GM20431 (cell line): Measurements from ENCODE around the gene M1AP.

Source experiments
- in situ Hi-C: fragments of 300-500 bp; cut with MseI, MboI; formaldehyde crosslinking; loops from one replicate; pipeline ENCODE4 v1.15.0; 2020; ENCODE audit warnings: low sequenced_read_pairs; ENCODE audit not compliant: unreplicated experiment

M1AP gene

DNA sequence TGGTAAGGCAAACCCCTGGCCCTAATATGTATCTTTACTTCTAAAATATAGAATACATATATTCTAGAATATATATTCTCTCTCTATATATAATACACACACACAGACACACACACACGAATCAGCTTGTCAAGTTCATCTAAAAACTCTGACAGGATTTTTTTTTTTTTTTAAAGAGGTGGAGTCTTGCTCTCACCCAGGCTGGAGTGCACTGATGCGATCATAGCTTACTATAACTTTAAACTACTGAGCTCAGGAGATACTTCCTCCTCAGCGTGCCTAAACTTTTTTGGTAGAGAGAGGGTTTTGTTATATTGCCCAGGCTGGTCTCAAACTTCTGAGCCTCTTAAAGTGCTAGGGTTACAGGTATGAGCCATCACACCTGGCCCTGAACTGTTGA is 48.5 kb downstream of the M1AP start:
- in situ Hi-C loops, result loop anchor here (25.0 kb wide), 1 partner anchor 112 kb away; the partner anchor contains the start of genes CCDC142, LBX2 and TTC31

- in situ Hi-C loops, result loop anchor here (25.0 kb wide), 1 partner anchor 110 kb away; the partner anchor contains the start of genes CCDC142, LBX2 and TTC31
These were observed 50.7 kb downstream of the M1AP start for GRCh38 chr2:74597410-74597809.

GRCh38 chr2:74596584-74596983 is 51.5 kb downstream of the M1AP start:
- in situ Hi-C loops, result loop anchor here (25.0 kb wide), 1 partner anchor 109 kb away; the partner anchor contains the start of genes CCDC142, LBX2 and TTC31

DNA sequence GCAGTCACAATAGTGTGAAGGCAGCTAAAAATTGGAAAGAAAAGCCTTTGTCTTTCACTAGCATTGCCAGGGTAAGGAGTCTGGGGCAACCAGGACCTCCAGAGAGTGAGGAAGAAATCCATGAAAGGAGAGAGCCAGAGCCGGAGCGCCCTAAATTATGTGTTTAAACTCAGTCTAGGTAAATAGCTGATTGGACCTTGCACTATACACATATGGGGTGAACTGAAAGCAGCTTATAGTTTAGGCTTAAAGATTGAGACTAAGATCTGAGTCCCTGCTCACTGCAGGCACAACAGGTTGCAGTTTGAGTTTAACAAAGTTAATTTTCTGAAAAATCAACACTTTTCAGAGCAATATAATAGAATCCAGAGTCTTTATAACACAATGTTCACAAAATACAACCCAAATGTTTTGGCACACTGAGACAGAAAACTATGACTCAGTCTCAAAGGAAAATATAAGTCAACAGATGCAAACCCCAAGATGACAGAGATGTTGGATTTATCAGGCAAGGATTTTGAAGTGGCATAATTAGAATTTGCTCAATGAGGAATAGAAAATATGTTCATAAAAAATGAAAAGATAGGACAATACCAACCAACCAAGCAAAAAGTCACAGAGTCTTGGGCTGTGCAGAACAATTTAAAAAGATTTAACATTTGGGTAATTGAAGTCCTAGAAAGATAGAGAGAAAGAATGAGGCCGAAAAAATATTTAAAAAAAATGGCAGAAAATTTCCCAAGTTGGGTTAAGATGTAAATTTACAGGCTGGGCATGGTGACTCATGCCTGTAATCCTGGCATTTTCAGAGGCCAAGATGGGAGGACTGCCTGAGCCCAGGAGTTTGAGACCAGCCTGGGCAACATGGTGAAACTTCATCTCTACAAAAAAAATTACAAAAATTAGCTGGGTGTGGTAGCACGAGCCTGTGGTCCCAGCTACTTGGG is 54.0 kb downstream of the M1AP start:
- in situ Hi-C loops, result loop anchor here (25.0 kb wide), 1 partner anchor 107 kb away; the partner anchor contains the start of genes CCDC142, LBX2 and TTC31

DNA sequence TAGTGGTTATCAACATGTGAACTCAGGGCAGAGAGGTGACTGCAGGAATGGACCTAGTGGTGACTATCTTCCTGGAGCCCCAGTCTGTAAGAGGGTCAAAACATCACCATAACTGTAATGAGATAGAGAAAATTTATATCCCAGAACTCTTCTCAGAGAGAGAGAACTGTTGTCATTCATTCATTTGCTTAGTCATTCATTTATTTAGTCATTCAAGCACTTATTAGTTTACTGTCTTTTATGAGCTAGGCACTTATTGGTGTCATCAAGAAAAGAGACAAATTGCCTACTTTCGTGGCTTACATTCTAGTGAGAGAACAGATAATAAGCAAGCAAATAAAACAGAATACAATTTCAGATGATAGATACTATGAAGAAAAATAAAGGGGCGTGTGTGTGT is 59.5 kb downstream of the M1AP start:
- in situ Hi-C loops, result loop anchor here (25.0 kb wide), 1 partner anchor 101 kb away; the partner anchor contains the start of genes CCDC142, LBX2 and TTC31

DNA sequence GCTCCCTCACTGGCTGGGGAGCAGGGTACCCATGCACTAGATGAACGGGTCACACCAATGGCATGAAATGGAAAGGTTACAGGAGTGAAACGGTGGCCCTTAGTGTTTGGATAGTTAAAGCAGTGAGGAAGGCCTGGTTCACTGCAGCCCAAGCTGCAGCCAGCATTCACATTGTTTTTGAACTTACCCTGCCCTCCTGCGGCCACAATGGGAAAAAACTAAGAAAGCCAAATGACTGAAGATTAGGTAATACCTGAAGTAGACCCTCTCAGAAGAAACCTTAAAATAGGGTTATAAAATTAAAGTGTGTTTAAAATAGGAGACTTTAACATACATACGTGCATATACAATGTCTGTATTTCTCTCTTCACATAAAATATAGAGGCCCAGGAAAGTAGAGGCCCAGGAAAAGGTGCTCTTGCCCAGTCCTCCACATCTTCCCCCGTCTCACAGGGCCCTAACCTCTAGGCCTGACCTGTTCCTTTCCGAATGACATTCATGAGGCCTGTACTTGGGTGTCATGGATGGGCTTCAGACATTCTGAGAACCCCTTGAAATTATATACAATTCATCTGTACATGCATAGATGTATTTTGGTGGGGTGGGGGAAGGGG is 60.4 kb downstream of the M1AP start:
- in situ Hi-C loops, result loop anchor here (25.0 kb wide), 1 partner anchor 100 kb away; the partner anchor contains the start of genes CCDC142, LBX2 and TTC31

GRCh38 chr2:74585406-74586185 is 62.5 kb downstream of the M1AP start:
- in situ Hi-C loops, result loop anchor here (25.0 kb wide), 1 partner anchor 98 kb away; the partner anchor contains the start of genes CCDC142, LBX2 and TTC31

GRCh38 chr2:74584088-74584645 is 64.0 kb downstream of the M1AP start:
- in situ Hi-C loops, result loop anchor here (25.0 kb wide), 1 partner anchor 97 kb away; the partner anchor contains the start of genes CCDC142, LBX2 and TTC31

DNA sequence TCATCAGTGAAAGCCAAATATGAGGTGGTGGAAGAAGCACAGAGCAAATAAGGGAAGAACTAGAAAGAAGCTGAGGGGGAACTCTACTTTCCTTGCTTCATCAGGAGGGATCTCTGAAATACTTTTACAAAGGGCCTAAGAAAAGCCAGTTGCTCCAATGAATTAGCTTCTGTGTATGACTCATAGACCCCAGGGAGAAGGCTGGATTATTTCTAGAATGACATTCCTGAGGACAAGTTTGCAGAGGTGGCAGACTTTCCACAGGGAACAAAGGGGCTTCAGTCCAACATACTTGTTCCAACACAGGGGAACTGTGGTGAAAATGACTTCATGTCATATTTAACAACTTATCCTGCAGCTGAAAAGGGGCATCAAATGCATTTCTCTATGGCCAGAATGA is 64.6 kb downstream of the M1AP start:
- in situ Hi-C loops, result loop anchor here (25.0 kb wide), 1 partner anchor 96 kb away; the partner anchor contains the start of genes CCDC142, LBX2 and TTC31

GRCh38 chr2:74582184-74582583 is 65.9 kb downstream of the M1AP start:
- in situ Hi-C loops, result loop anchor here (25.0 kb wide), 1 partner anchor 95 kb away; the partner anchor contains the start of genes CCDC142, LBX2 and TTC31

GRCh38 chr2:74581463-74581862 is 66.7 kb downstream of the M1AP start:
- in situ Hi-C loops, result loop anchor here (25.0 kb wide), 1 partner anchor 94 kb away; the partner anchor contains the start of genes CCDC142, LBX2 and TTC31

DNA sequence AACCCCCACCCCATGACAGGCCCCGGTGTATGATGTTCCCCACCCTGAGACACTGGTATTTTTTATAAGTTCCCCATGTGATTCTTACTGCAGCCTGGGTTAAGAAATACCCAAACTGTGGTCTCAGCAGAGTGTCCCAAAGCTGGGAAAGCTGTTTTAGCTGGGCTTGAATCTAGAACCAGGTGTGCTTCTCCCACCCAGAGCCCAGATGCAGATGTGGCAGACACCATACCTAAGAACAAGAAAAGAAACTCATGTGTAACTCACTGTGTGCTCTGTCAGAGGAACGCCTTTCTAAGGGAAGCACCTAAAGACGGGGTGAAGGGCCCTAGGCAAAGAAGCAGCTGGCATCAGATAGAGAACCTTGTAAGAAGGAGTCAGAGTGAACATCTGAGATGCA is 69.7 kb downstream of the M1AP start:
- in situ Hi-C loops, result loop anchor here (10.0 to 25.0 kb wide), 2 partner anchors 91 to 256 kb away; partner anchors contain the start of genes CCDC142, HK2, LBX2 and TTC31

DNA sequence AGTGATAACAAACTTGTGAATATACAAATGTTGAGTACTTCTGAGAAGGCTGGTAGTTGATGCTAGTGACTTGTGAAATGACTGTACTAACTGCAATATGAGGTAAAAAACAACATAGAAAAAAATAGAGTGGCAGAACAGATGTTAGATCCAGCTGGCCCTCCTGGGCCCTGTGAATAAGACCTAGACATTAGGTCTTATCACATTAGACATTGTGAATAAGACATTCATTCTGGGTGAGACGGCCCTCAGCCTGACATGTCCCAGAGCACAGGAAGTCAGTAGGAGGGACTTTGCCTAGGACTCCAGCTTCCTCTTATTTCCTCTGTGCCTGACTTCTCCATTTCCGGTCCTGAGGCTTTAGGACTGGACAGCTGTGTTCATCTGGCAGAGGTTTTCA is 70.7 kb downstream of the M1AP start:
- in situ Hi-C loops, result loop anchor here (10.0 to 25.0 kb wide), 2 partner anchors 90 to 257 kb away; partner anchors contain the start of genes CCDC142, HK2, LBX2 and TTC31

GRCh38 chr2:74576863-74577229 is 71.3 kb downstream of the M1AP start:
- in situ Hi-C loops, result loop anchor here (10.0 to 25.0 kb wide), 2 partner anchors 90 to 258 kb away; partner anchors contain the start of genes CCDC142, HK2, LBX2 and TTC31

- in situ Hi-C loops, result loop anchor here (10.0 to 25.0 kb wide), 2 partner anchors 89 to 258 kb away; partner anchors contain the start of genes CCDC142, HK2, LBX2 and TTC31
These were observed 71.8 kb downstream of the M1AP start for GRCh38 chr2:74576211-74576862.

- in situ Hi-C loops, result loop anchor here (10.0 to 25.0 kb wide), 2 partner anchors 88 to 259 kb away; partner anchors contain the start of genes CCDC142, HK2, LBX2 and TTC31
These were observed 72.8 kb downstream of the M1AP start for GRCh38 chr2:74575320-74575719.

DNA sequence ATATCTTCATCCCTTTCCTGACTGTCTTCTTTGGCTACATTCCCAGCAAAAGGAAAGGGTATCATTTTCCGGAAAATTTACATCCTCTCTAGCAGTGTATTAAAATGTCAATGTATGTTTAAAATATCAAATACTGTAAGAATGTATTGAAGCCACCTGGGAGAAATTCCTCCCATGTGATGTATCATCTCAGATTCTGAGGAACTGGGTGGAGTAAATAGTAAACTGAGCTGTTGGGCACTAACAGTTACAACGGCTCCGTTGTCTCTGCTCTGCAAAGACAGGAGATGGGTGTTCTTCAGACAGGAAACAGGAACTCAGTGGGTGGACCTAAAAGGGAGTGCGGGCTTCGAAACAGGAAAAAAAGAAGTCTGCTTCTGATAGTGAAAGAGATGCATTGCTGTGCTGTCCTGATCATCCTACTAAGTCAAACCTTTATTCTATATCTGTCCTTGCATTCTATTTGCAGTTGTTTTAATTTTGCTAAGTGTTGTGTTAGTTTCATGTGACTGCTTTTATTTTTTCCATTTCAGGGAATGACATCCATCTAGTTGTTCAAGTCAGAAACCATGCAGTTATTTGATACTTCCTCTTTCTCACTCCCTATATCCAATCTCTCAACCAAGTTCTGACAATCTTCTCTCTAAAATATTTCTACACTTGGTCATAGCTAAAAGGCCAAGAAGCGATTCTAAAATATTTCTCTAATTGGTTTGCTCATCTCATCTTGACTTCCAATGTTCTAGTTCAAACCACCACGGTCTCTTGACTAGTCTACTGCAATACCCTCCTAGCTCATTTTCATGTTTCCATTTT is 74.2 kb downstream of the M1AP start:
- in situ Hi-C loops, result loop anchor here (10.0 kb wide), 1 partner anchor 261 kb away; the partner anchor contains the start of gene HK2
